NCI-H1694 treated with DMSO at 0.1 percent for 48 hours (cell line): ENCODE results near the gene RRAD.

Source experiments
- DNase-seq: peaks from one replicate; lab custom pipeline; 2025; lab: John Stamatoyannopoulos, UW

RRAD gene

GRCh38 chr16:66917741-66918140 lies 7.6 kb downstream of the RRAD start:
- DNase-seq, result no peak

GRCh38 chr16:66916518-66916917 lies 8.8 kb downstream of the RRAD start:
- DNase-seq, result no peak

- DNase-seq, result no peak
Measured at GRCh38 chr16:66915041-66915440, 10.3 kb downstream of the RRAD start.

- no peak for DNase-seq
Measured at GRCh38 chr16:66914541-66914940, 10.8 kb downstream of the RRAD start.

- no peak for DNase-seq
Measured at GRCh38 chr16:66913711-66914110, 11.6 kb downstream of the RRAD start.

GRCh38 chr16:66913081-66913480 lies 12.3 kb downstream of the RRAD start:
- no peak for DNase-seq

GRCh38 chr16:66911801-66912200 lies 13.5 kb downstream of the RRAD start:
- DNase-seq, result no peak

GRCh38 chr16:66911112-66911511 lies 14.2 kb downstream of the RRAD start:
- no peak for DNase-seq

GRCh38 chr16:66910175-66910940 lies 15.0 kb downstream of the RRAD start:
- no peak for DNase-seq

GRCh38 chr16:66908762-66909559 lies 16.4 kb downstream of the RRAD start:
- no peak for DNase-seq

GRCh38 chr16:66908116-66908515 lies 17.2 kb downstream of the RRAD start:
- no peak for DNase-seq

- DNase-seq, result no peak
Measured at GRCh38 chr16:66906916-66907836, 18.2 kb downstream of the RRAD start.

- no peak for DNase-seq
Measured at GRCh38 chr16:66905633-66906539, 19.4 kb downstream of the RRAD start.

- no peak for DNase-seq
Measured at GRCh38 chr16:66904846-66905632, 20.3 kb downstream of the RRAD start.

GRCh38 chr16:66904428-66904845 lies 20.9 kb downstream of the RRAD start:
- DNase-seq, result no peak

- no peak for DNase-seq
Measured at GRCh38 chr16:66903544-66904427, 21.5 kb downstream of the RRAD start.

- DNase-seq, result no peak
Measured at GRCh38 chr16:66902648-66903543, 22.4 kb downstream of the RRAD start.

GRCh38 chr16:66901626-66902025 lies 23.7 kb downstream of the RRAD start:
- DNase-seq, result no peak
